SU-DHL-6 (cell line): ENCODE data around the gene HPS5.

Experiments
- CTCF ChIP-seq: fragments of 200-600 bp; sonication (generic); IDR thresholded peaks from one replicate; pipeline ENCODE4 v1.5.1; 2017; ENCODE audit warnings: antibody characterized with exemption, mild to moderate bottlenecking, low read length, moderate library complexity; ENCODE audit not compliant: insufficient read depth, poor library complexity, severe bottlenecking
- EZH2phosphoT487 ChIP-seq: fragments of 200-600 bp; sonication (generic), shearing (Covaris generic); conservative IDR thresholded peaks from 2 replicates; pipeline ENCODE4 v1.6.1; 2018; ENCODE audit warnings: mild to moderate bottlenecking, antibody characterized with exemption, low read length, moderate library complexity, mixed read lengths

- no peak for TF ChIP-seq CTCF
- TF ChIP-seq EZH2phosphoT487, result no peak
Observed at GRCh38 chr11:18365741-18366140, 43.8 kb upstream of the HPS5 start.
